HG03103 (cell line): ENCODE results near the gene C20orf144.
"Not testable (repeated sequence)": the region's sequence is repeated elsewhere in the genome, so short reads cannot be mapped to it uniquely, and the experiment has no call there.

Experiments used
- ATAC-seq: cut with Tn5 transposase; IDR thresholded peaks from one replicate; pipeline ENCODE4 v1.9.1; 2021; ENCODE audit warnings: low read depth; ENCODE audit not compliant: unreplicated experiment

C20orf144 gene

DNA sequence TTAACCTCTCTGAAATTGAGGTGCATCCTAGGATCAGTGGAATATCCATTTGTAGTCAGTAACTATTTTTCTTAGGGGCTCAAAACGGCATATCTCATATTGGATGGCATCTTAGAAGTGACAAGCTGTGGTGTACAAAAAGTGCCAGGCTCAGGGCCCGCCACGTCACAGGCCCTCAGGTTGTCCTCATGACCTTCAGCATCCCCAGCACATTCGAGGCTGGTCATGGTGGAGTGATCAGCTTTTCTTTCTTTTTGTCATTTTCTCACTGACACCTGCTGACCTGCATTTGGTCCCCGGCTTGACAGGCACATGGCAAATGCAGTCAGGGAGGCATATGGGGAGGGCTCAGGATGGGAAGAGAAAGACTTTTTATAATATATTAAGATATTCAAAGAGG, 31.2 kb downstream of the C20orf144 start:
- no peak for ATAC-seq

DNA sequence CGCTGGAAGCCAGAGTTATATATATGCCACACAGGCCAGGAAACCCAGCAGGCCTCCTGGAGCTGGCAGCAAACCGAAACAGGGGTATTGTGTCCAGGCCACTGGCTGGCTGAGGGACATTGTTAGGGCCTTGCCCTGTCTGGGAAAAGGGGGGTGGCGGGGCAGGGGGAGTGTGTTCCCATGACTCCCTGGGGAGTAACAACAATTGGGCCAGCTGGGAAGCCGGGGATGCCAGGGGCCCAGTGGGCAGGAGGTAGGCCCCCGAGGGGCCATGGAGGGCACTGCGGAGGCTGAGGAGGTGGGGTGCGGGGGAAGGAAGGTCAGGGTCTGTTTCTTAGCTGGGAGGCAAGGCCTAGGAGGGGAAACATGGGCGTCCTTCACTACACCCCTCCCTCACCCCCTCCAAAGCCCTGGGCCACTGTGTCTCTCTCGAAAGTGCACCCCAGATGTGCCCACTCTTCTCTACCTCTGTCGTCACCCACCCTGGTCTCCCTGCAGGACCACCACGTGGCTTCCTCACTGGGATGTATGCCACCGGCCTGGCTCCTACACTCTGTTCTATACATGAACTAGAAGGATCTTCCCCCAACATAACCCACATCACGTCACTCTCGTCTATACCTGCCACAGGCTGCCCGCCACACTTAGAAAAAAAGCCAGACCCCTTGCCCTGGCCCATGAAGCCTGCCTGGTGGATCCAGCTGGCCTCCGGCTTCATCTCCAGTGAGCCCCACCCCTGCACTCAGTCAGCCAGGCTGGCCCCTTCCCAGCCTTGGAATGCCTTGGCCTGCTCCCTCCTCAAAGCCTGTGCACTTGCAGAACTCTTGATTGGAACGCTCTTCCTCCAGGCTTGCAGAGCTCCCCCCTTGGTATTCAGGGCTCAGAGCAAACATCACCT, 31.9 kb downstream of the C20orf144 start:
- no peak for ATAC-seq

DNA sequence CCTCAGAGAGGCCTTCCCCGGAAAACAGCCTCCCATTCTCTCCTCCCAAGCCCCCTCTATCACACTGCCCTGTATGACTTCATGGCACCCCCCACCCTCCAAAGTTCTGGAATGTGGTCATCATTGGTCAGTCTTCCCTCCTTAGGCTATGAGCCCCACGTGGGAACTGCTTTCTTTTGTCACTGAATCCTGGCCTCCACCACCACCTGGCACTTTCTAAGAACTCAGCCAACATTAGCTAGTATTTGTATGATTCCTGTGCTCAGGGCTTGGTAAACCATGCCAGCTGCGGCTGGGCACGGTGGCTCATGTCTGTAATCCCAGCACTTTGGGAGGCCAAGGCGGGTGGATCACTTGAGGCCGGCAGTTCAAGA, 32.5 kb downstream of the C20orf144 start:
- no peak for ATAC-seq

DNA sequence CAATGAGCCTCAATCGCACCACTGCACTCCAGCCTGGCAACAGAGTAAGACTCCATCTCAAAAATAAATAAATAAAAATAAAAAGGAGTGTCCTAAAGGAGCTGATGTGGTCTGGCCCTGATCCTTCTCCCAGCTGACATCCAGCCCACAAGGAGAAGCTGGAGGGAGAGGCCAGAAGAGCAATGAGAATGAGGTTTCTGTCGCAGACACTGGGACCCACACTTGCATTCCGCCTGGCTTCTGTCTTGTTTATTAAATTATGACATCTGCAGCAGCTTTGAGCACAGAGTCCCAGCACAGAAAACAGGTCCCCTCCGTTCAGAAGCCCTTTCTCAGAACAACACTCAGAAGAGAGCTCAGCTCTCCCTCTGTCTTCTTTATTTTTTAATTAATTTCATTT, 34.3 kb downstream of the C20orf144 start:
- ATAC-seq, result no peak

DNA sequence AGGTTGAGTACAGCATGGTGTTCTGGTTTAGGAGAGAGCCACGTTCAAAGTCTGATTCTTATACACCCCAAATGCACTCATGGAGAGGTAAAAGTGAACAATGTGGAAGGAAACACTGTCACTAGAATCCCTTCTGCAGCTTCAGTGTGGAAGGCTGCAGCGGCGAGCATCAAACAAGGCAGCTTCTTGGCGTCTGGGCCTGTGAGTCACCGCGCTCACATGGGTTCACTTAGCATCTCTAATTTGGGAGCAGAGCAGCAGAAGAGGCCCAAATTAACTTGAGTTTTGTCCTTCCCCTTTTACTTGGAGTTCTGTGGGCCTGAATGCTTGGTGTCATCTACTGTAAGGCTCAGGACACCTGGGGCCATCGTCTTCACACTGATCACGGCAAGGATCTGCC, 35.0 kb downstream of the C20orf144 start:
- ATAC-seq, result no peak

DNA sequence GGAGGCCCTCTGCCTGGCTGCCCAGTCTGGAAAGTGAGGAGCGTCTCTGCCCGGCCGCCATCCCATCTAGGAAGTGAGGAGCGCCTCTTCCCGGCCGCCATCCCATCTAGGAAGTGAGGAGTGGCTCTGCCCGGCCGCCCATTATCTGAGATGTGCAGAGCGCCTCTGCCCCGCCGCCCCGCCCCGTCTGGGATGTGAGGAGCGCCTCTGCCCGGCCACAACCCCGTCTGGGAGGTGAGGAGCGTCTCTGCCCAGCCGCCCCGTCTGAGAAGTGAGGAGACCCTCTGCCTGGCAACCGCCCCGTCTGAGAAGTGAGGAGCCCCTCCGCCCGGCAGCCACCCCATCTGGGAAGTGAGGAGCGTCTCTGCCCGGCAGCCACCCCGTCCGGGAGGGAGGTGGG, 36.8 kb downstream of the C20orf144 start:
- ATAC-seq, result not testable (repeated sequence)

DNA sequence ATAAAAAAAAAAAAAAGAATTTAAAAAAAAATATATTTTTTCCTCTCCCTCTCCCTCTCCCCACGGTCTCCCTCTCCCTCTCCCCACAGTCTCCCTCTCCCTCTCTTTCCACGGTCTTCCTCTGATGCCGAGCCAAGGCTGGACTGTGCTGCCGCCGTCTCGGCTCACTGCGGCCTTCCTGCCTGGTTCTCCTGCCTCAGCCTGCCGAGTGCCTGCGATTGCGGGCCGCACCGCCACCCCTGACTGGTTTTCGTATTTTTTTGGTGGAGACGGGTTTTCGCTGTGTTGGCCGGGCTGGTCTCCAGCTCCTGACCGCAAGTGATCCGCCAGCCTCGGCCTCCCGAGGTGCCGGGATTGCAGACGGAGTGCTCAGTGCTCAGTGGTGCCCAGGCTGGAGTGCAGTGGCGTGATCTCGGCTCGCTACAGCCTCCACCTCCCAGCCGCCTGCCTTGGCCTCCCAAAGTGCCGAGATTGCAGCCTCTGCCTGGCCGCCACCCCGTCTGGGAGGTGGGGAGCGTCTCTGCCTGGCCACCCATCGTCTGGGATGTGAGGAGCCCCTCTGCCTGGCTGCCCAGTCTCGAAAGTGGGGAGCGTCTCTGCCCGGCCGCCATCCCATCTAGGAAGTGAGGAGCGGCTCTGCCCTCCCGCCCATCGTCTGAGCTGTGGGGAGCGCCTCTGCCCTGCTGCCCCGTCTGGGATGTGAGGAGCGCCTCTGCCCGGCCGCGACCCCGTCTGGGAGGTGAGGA, 38.7 kb downstream of the C20orf144 start:
- not testable (repeated sequence) for ATAC-seq

DNA sequence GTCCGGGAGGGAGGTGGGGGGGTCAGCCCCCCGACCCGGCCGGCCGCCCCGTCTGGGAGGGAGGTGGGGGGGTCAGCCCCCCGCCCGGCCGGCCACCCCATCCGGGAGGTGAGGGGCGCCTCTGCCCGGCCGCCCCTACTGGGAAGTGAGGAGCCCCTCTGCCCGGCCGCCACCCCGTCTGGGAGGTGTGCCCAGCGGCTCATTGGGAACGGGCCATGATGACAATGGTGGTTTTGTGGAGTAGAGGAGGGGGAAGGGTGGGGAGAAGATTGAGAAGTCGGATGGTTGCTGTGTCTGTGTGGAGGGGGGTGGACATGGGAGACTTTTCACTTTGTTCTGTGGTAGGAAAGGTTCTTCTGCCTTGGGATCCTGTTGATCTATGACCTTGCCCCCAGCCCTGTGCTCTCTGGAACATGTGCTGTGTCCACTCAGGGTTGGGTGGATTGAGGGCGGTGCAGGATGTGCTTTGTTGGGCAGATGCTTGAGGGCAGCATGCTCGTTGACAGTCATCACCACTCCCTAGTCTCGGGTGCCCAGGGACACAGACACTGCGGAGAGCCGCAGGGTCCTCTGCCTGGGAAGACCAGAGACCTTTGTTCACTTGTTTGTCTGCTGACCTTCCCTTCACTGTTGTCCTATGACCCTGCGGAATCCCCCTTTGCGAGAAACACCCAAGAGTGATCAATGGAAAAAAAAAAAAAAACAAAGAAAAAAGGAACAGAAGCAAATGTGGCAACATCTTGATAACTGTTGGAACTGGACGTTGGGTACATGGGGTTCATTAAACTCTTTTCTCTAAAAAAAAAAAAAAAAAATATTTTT, 39.7 kb downstream of the C20orf144 start:
- no peak for ATAC-seq

DNA sequence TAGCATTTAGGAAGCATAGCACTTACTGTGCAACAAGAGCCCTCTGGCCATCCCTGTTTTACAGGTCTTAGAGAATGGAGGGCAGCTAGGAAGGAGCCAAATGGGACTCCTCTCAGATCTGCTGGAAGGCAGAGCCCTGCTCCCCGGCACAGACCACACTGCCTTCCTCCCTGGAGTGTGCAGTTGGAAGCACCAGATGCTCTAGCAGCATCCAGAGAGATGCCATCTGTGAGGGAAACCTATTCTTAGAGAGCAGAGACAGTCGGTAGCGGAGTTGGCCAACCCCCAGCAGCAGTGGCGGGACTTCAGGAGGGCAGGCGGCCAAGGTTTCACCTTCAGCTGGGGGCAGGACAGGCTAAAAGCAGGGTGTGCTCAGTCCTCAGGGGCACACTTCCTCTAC, 40.7 kb downstream of the C20orf144 start:
- no peak for ATAC-seq

DNA sequence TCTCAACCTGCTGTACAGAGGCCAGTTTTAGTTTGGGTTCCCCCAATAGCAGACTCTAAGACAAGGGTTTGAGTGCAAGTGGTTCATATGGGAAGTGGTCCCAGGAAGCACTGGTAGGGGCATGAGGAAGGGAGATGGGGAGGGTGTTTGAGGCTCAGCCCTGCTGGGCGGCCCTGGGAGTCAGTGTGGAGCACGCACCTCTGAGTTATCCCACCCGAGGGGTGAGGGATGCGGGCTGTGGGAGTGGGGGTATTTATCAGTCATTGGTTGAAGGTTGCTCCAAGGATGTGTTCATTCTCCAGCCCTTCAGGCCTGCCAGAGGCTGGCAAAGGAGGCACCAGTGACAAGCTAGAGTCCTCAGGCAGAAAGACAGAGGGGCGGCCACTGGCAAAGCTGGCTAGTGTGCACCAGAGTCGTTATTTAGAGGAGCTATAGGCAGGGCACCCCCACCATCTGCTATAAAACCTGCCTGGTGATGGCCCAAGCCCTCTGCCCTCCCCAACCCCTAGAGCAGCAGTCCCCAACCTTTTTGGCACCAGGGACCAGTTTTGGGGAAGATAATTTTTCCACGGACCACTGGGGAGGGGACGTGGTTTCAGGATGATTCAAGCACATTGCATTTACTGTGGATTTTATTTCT, 41.5 kb downstream of the C20orf144 start:
- ATAC-seq, result no peak

DNA sequence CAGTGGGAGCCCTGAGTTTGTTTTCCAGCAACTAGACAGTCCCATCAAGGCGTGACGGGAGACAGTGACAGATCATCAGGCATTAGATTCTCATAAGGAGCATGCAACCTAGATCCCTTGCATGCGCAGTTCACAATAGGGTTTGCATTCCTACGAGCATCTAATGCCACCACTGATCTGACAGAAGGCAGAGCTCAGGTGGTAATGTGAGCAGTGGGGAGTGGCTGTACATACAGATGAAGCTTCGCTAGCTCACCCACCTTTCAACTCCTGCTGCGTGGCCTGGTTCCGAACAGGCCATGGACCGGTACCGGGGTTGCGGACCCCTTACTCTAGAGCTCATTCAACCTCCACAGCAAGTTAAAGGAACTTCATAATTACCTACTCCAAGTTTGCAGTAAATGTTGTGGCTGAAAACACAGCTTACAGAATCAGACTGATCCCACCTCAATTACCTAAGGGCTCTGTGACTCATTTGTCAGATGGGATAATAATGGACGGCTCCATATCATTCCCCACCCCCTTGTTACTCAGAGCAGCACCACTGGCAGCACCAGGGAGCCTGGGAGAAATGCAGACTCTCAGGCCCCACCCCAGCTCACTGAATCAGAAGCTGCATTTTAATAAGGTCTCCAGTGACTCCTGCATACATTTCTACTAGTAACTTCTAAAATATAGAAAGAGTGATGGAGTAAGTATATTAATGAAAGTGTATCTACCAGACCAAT, 42.2 kb downstream of the C20orf144 start:
- no peak for ATAC-seq

DNA sequence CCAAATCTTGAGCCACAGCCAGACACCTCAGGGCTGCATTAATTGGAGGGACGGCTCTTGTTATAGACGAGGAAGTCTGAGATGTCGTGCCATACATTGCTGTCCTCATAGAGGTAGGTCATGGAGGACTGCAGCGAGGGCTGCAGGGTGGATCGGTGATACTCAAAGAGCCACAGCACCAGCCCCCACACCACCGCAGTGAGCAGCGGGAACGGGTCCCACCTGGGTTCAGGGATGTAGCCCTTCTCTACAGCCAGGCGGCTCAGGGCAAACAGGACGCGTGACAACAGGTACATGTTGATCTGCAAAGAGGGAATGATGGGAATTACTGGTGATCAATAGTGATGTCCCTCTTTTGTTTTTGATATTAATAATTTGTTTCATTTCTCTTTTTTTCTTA, 45.5 kb downstream of the C20orf144 start:
- no peak for ATAC-seq

DNA sequence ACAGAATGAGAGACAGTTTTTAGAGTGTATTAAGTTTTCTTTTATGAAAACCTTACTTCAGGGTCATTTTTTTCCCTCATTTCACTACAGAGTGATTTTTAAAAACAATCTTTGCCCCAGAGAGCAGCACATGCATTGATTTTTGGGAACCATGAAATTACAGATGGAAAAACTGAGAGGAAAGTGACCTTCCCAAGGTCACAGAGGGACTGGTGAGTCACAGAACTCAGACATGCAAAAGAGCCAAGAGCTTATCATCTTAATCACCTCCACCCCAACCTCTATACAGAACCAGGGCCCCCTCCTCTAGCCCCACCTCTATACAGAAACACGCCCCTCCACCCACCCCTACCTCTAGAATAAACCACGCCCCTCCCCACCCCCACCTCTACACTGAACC, 47.3 kb downstream of the C20orf144 start:
- no peak for ATAC-seq

DNA sequence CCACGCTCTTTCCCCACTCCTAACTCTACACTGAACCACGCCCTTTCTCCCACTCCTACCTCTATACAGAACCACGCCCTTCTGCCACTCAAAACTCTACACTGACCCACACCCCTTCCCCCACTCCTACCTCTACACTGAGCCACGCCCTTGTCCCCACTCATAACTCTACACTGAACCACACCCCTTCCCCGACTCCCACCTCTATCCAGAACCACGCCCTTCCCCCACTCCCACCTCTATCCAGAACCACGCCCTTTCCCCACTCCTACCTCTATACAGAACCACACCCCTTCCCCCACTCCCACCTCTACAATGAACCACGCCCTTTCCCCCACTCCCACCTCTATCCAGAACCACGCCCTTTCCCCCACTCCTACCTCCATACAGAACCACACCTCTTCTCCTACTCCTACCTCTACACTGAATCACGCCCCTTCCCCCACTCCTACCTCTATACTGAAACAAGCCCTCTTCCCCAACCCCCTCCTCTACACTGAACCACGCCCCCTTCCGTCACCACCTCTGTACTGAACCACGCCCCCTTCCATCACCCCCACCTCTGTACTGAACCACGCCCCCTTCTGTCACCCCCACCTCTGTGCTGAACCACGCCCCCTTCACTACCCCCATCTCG, 47.9 kb downstream of the C20orf144 start:
- no peak for ATAC-seq

DNA sequence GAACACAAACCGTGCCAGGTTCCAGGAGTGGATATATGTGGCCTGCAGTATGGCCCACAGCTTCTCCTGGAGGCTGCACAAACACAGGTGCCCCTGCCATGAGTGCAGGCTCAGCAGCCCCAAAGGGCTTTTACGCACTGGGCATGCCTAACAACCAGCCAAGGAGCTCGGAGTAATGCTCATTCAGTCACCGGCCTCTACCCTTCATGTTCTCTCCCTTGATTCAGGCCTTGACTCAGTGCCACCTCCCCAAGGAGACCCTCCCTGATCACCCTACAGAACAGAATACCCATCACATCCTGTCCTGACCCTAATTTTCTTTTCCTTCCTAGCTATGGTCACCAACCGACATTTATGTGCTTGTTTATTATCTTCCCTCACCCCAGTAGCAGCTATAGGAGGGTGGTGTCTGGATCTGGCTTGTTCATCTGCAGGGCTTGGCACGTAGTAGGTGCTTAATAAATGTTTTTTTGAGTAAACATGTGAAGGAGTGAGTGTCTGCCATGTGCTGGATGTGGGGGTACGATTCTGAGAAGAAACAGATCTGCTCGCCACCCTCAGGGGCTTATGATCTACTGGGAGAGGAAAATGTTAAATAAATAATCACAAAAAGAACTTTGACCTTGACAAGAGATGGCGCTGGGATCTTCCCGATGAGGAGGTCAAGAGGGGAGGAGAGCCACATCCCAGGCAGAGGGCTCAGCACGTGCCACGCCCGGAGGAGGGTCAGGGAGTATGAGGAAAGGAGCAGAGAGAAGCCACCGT, 48.7 kb downstream of the C20orf144 start:
- ATAC-seq, result no peak

DNA sequence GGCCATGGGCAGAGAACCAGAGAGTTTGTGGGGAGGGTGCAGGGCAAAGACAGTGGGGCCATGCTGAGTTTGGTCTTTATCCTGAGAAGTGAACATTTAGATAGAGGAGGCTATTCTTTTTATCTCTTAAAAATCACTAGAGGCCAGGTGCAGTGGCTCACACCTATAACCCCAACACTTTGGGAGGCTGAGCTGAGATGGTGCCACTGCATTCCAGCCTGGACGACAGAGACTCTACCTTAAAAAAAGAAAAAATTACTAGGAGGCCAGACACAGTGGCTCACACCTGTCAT, 49.3 kb downstream of the C20orf144 start:
- ATAC-seq, result no peak
